Measurements from ENCODE around the gene CCDC142. TPM values are rescaled to one million over a fixed set of nuclear protein-coding genes. Genes with fewer than 3 reads are reported as not detected.

Gene CCDC142
- total RNA-seq, 1 donor from 2014 or later, result 29.4 TPM

- Mint-ChIP-seq H3K27me3 (ENCODE audit: low read depth) (no peaks in the 10 kb centered on the region), H3K4me3 (peak within 1 kb of the TSS; percentile 90), H3K9me3 (peaks cover 6% of the 10 kb centered on the region), H3K4me1 (peaks cover 27% of the 10 kb centered on the region), H3K36me3 (peaks cover 24% of the 10 kb centered on the region), H3K27ac (peak within 1 kb of the TSS; percentile 89)
- DNase-seq (ENCODE audit: low spot score in 2 of 2, unreplicated experiment in 2 of 2), result peak; percentile 86 to 91
- TF ChIP-seq, protein P1, sequence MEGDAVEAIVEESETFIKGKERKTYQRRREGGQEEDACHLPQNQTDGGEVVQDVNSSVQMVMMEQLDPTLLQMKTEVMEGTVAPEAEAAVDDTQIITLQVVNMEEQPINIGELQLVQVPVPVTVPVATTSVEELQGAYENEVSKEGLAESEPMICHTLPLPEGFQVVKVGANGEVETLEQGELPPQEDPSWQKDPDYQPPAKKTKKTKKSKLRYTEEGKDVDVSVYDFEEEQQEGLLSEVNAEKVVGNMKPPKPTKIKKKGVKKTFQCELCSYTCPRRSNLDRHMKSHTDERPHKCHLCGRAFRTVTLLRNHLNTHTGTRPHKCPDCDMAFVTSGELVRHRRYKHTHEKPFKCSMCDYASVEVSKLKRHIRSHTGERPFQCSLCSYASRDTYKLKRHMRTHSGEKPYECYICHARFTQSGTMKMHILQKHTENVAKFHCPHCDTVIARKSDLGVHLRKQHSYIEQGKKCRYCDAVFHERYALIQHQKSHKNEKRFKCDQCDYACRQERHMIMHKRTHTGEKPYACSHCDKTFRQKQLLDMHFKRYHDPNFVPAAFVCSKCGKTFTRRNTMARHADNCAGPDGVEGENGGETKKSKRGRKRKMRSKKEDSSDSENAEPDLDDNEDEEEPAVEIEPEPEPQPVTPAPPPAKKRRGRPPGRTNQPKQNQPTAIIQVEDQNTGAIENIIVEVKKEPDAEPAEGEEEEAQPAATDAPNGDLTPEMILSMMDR (IDR thresholded peaks at IDR 0.05; ENCODE audit: unreplicated experiment), result no peak
These were observed 46.8 kb upstream of the CCDC142 start, which contains the start of the genes AUP1 and HTRA2 for GRCh38 chr2:74529357-74530238. Gene AUP1 (minus strand): TSS chr2:74529706. CDS start chr2:74529629, 77 bp downstream. Gene HTRA2 (plus strand): TSS chr2:74529933. CDS start chr2:74530007, 74 bp downstream.

DNA sequence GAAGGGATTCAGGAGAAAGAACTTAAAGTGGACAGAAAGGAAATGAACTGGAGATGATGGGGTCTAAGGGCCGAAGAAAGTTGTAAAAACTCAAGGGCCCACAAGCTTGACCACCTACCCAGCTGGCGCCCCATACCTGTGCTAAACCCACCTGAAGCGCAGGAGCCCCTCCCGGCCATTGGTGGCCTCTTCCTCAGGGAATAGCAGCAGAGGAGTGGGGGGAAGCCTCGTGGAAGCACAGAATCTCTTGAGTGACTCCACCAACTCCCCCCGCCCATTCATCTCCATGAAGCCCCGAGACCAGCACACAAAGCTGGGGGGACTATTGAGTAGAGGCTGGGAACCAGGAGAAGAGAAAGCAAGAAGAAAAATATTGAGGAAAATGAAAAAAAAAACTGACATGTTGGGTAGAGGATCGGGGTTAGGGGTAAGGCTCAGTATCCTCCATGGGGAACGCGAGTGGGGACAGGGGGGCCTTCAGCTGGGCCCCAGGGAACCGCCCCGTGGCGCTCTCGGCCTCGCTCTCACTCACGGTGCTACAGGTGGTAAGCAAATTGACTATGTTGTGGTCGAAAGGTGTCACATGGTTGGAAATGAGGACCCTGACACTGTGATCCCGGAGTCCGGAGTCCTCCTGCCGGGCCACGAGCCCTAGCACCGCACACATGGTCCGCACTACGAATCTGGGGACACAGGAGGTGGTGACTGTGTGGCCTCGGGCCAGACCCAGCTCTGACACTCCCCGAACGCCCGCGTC is 46.0 kb upstream of the CCDC142 start:
- Mint-ChIP-seq H3K4me3 (peak overlapping the region; percentile 90), H3K4me1 (peaks cover 27% of the 10 kb centered on the region), H3K36me3 (peaks cover 24% of the 10 kb centered on the region), H3K9me3 (peaks cover 6% of the 10 kb centered on the region), H3K27ac (peak overlapping the region; percentile 89), H3K27me3 (ENCODE audit: low read depth) (peaks cover 2% of the 10 kb centered on the region)
- TF ChIP-seq, protein P1 (IDR thresholded peaks at IDR 0.05; ENCODE audit: unreplicated experiment), result no peak
- no peak for DNase-seq (ENCODE audit: low spot score in 2 of 2, unreplicated experiment in 2 of 2)

DNA sequence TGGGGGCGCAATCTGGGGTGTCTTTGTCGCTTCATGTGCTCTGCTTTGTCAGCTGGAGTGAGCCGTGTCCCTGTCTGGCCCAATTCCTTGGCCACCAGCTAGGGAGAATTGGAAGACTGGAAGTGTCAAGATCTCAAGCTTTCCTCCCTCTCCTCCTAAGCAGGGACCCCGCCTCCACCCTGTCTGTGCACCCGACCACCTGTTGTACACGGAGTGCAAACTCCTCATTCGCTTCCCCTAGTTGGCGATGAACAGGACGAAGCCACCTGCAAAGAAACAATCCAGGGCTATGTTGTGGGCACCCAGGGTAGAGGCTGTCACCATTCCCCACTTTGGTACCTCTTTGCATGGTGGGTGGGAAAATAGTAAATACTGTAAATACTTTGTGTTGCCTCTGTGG is 44.9 kb upstream of the CCDC142 start:
- TF ChIP-seq, protein P1 (IDR thresholded peaks at IDR 0.05; ENCODE audit: unreplicated experiment), result no peak
- DNase-seq (ENCODE audit: low spot score in 2 of 2, unreplicated experiment in 2 of 2), result no peak
- Mint-ChIP-seq H3K9me3 (peaks cover 6% of the 10 kb centered on the region), H3K27me3 (ENCODE audit: low read depth) (peaks cover 10% of the 10 kb centered on the region), H3K4me3 (peak overlapping the region; percentile 90), H3K4me1 (peaks cover 27% of the 10 kb centered on the region), H3K27ac (no peak overlapping the region), H3K36me3 (peaks cover 24% of the 10 kb centered on the region)

DNA sequence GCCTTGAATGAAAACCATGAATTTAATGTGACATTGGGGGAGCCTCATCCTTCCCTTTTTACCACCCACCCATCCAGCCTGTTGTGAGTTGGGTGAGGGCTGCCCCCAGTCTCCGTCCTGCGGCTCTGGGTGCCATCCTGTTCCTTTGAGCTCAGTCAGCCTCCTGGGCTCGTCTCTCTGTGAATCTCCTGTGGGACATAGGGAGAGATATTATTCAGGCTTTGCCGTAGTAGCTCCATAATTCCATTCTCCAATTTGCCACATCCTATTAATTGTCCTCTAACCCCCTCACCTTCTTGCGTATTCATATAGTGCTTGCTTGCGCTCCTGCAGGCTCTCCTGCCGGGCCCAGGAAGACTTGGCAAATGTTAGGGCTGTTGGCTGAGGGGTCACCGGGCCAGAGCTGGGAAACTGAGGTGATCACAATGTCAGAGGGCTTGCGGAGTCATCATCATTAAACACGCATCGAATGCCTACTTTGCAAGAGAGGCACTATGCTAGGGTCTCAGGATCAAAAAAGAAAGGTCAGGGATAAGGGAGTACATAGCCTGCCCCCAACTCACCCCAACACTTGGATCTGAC is 43.9 kb upstream of the CCDC142 start:
- Mint-ChIP-seq H3K4me3 (no peak overlapping the region), H3K4me1 (peaks cover 24% of the 10 kb centered on the region)

More for the DNA sequence above, 43.9 kb upstream of the CCDC142 start:
- Mint-ChIP-seq H3K36me3 (peaks cover 24% of the 10 kb centered on the region), H3K27me3 (ENCODE audit: low read depth) (peaks cover 20% of the 10 kb centered on the region), H3K9me3 (peaks cover 6% of the 10 kb centered on the region), H3K27ac (no peak overlapping the region)
- TF ChIP-seq, protein P1 (IDR thresholded peaks at IDR 0.05; ENCODE audit: unreplicated experiment), result no peak
- DNase-seq (ENCODE audit: low spot score in 2 of 2, unreplicated experiment in 2 of 2), result no peak

Data from mesothelial cell of epicardium (in vitro differentiated cells).